GM21360 (cell line): ENCODE results near the gene PPP1R16B.
"Not testable (repeated sequence)": the region's sequence is repeated elsewhere in the genome, so short reads cannot be mapped to it uniquely, and the experiment has no call there.

Source experiments
- ATAC-seq: cut with Tn5 transposase; IDR thresholded peaks from one replicate; pipeline ENCODE4 v1.9.1; 2021; ENCODE audit warnings: mild to moderate bottlenecking, moderate library complexity; ENCODE audit not compliant: unreplicated experiment

PPP1R16B gene

GRCh38 chr20:38960187-38960687, 154.7 kb downstream of the PPP1R16B start:
- ATAC-seq: not testable (repeated sequence)

DNA sequence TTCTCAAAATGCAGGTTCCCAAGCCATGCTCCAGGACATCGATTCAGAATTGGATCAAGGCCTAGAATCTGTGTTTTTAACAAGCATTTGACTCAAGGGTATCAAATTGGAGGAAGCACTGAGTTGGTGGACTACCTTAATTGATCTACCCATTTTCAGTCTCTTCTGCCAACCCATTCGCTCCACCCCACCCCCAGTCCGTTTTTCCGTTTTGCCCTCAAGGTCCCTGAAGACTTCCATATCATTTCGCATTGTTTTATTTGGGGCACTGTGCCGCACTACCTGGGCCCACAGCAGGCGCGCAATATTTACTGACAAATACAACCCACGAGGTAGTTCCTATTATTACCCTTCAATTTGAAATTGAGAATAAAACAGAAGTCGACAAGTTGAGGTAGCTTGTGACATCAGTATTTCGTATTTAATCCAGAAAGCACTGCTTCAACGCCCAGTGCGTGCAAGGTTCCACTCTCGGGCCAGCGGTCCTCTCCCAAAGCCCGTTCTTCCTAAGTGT, 156.1 kb downstream of the PPP1R16B start:
- no peak for ATAC-seq

- peak; percentile 91 for ATAC-seq
These were observed 156.8 kb downstream of the PPP1R16B start, which contains the start of gene DHX35 for GRCh38 chr20:38962044-38962927. Gene DHX35 (plus strand): TSS chr20:38962344. CDS start chr20:38962368, 24 bp downstream.

- no peak for ATAC-seq
These were observed 157.5 kb downstream of the PPP1R16B start for GRCh38 chr20:38962928-38963401.

GRCh38 chr20:38963745-38964144, 158.2 kb downstream of the PPP1R16B start:
- ATAC-seq: no peak

DNA sequence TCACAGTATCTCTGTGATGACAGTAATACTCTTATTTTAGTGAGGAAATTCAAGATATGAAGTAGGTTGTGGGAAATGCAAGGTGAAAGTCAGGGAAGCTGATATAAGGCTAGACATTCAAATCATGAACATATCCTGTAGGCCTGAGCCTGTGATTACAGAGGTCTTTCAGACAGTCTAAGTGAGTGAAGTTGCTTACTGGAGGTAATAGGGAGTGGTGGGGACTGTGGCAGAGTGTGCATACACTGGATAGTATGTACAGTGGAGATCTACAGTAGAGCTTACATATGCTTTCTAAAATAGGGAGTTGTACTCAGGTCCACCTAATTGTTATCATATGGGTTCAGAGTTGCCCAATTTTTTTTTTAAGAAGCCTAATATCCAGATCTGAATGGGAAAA, 159.8 kb downstream of the PPP1R16B start:
- no peak for ATAC-seq

GRCh38 chr20:38968090-38968489, 162.6 kb downstream of the PPP1R16B start:
- ATAC-seq: no peak

GRCh38 chr20:38969708-38970107, 164.2 kb downstream of the PPP1R16B start:
- ATAC-seq: no peak

DNA sequence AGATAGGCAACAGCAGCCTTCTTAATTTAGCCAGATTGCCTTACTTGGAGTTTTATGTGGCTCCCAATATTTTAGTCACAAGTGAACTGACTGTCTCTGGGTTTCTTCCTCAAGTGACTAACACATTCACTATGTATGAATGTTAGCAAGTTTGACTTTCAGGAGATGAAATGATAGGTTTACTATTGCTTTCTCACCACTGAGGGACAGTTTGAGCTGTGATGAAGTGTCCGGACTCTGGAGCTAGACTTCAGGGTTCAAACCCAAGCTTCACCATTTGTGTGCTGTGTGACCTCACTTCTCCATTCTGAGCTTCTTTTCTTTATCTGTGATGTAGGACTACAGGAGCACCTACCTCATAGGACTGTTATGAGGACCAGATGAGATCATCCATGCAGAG, 164.8 kb downstream of the PPP1R16B start:
- no peak for ATAC-seq
